Gastroesophageal sphincter (tissue), 3 donors: ENCODE results near the gene ZNF547.
A peak's percentile ranks its signal among the peaks of the same experiment; 100 is the strongest.

ENCODE experiments used
- EP300 ChIP-seq: sonication (generic); formaldehyde crosslinking; IDR thresholded peaks from one replicate; pipeline ENCODE4 v1.6.1; 2017; ENCODE audit warnings: antibody characterized with exemption, mild to moderate bottlenecking
- TF ChIP-seq, protein P1 (sequence below), 4 experiments: fragments of 200-600 bp in 2 of 4; fragments of 450-650 bp in 2 of 4; sonication (generic) in 1 of 4; IDR thresholded peaks; one replicate each; pipeline ENCODE4 v1.5.1; 2017 to 2019; ENCODE audit warnings: antibody characterized with exemption in 4 of 4, mild to moderate bottlenecking in 2 of 4, moderate library complexity in 2 of 4

DNA sequence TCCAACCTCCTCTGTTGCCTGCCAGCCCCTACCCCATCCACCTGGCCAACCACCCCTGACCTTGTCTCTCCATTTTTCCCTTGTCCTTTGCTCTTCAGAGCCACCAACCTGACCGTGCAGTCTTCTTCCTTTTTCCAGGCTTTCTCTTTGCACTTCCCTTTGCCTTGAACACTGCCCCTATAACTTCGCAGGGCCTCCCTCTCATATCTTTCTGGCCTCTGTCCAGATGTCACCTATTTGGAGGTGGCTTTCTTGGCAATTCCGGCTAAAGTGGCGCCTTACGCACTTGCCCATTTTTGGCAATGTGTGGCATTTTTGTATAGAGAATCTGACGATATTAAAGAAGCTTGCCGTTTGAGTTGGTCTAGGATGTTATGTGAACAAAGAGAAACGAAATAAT is 42.2 kb upstream of the ZNF547 start:
- TF ChIP-seq, protein P1, sequence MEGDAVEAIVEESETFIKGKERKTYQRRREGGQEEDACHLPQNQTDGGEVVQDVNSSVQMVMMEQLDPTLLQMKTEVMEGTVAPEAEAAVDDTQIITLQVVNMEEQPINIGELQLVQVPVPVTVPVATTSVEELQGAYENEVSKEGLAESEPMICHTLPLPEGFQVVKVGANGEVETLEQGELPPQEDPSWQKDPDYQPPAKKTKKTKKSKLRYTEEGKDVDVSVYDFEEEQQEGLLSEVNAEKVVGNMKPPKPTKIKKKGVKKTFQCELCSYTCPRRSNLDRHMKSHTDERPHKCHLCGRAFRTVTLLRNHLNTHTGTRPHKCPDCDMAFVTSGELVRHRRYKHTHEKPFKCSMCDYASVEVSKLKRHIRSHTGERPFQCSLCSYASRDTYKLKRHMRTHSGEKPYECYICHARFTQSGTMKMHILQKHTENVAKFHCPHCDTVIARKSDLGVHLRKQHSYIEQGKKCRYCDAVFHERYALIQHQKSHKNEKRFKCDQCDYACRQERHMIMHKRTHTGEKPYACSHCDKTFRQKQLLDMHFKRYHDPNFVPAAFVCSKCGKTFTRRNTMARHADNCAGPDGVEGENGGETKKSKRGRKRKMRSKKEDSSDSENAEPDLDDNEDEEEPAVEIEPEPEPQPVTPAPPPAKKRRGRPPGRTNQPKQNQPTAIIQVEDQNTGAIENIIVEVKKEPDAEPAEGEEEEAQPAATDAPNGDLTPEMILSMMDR (IDR thresholded peaks at IDR 0.05), result peak in 1 of 4 experiments; percentile 4
- no peak for TF ChIP-seq EP300
